ENCODE measurements around the gene ATP6V1D. TPM values are rescaled to one million over a fixed set of nuclear protein-coding genes. Genes with fewer than 3 reads are reported as not detected.

ATP6V1D gene
- total and polyA plus RNA-seq, 9 of the 15 experiments (the other 6 are each of a cell fraction or from before 2014, with no cell fraction given) = 35.5 to 91.0 (median 50.0) TPM

- TF ChIP-seq REST (IDR thresholded peaks at IDR 0.05; ENCODE audit: borderline replicate concordance) (0 out of 2 replicates have a peak, but pooled peaks have one; percentile 11), REST (CRISPR knock-in tag; IDR thresholded peaks at IDR 0.05; ENCODE audit: low read depth) (no peak), NCOR1 (IDR thresholded peaks at IDR 0.05) (no peak), KDM1A (IDR thresholded peaks at IDR 0.05) (no peak), ZNF239 (CRISPR knock-in tag; IDR thresholded peaks at IDR 0.05) (no peak), RBM17 (IDR thresholded peaks at IDR 0.05; ENCODE audit: borderline replicate concordance, low read depth, low read length) (no peak), CTCF (IDR thresholded peaks at IDR 0.05 in 2 of 3, conservative IDR thresholded peaks at IDR 0.05 in 1 of 3; ENCODE audit: insufficient read depth in 2 of 3, low read depth in 1 of 3, low read length in 3 of 3) (peak; percentile 13 to 43 (median 38); a peak in 4 of 6 replicates), BRF1 (IDR thresholded peaks at IDR 0.05; ENCODE audit: borderline replicate concordance, extremely low read depth, insufficient read length) (no peak), KLF6 (CRISPR knock-in tag; IDR thresholded peaks at IDR 0.05; ENCODE audit: borderline replicate concordance) (no peak), TBL1XR1 (IDR thresholded peaks at IDR 0.05; ENCODE audit: low read length in 2 of 2) (no peak), DPF2 (IDR thresholded peaks at IDR 0.05) (no peak), MNT (conservative IDR thresholded peaks at IDR 0.05) (no peak), POLR3G (IDR thresholded peaks at IDR 0.05; ENCODE audit: extremely low read depth, insufficient read length, insufficient replicate concordance) (no peak), ZNF277 (CRISPR knock-in tag; IDR thresholded peaks at IDR 0.05; ENCODE audit: borderline replicate concordance) (no peak), CBX3 (IDR thresholded peaks at IDR 0.05; ENCODE audit: borderline replicate concordance in 1 of 2, low read length in 2 of 2) (no peak), IFI16 (CRISPR knock-in tag; IDR thresholded peaks at IDR 0.05) (no peak)
These were observed 23.8 kb downstream of the ATP6V1D start (continued) for GRCh38 chr14:67335781-67336180.

Measured in K562 (cell line).